Measurements from ENCODE around the gene PDZRN3.

DNA sequence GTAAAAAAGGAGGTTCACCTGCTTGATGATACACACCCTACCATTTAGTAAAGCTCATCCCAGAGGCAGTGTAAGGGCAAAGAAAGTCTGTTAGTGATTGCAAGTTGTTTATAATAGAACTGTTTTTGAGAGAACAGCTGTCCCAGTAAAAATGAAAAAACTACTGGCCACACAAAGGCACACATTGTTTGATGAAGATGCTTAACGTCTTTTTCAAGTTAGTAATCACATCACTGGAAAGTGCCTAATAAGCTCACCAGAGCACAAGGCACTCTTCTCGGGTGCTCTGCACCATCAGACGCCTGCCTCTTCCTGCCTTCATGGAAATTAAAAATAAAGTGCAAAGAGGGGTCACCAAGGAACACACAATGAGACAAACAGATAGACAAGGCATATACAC is 186.9 kb downstream of the PDZRN3 start:
- TF ChIP-seq RXRA (IDR thresholded peaks at IDR 0.05; ENCODE audit: borderline replicate concordance, low read depth) (no peak), EZH2phosphoT487 (IDR thresholded peaks at IDR 0.05; ENCODE audit: borderline replicate concordance, low read depth) (no peak), MXI1 (IDR thresholded peaks at IDR 0.05; ENCODE audit: low read depth, low read length) (no peak), RCOR1 (IDR thresholded peaks at IDR 0.05; ENCODE audit: low read length) (no peak), YY1 (IDR thresholded peaks at IDR 0.05; ENCODE audit: low read depth) (no peak), TCF12 (IDR thresholded peaks at IDR 0.05) (no peak), SMC3 (IDR thresholded peaks at IDR 0.05; ENCODE audit: low read depth, low read length) (no peak), SIN3A (IDR thresholded peaks at IDR 0.05; ENCODE audit: borderline replicate concordance, low read depth, low read length) (no peak)
- TF ChIP-seq, protein P1, sequence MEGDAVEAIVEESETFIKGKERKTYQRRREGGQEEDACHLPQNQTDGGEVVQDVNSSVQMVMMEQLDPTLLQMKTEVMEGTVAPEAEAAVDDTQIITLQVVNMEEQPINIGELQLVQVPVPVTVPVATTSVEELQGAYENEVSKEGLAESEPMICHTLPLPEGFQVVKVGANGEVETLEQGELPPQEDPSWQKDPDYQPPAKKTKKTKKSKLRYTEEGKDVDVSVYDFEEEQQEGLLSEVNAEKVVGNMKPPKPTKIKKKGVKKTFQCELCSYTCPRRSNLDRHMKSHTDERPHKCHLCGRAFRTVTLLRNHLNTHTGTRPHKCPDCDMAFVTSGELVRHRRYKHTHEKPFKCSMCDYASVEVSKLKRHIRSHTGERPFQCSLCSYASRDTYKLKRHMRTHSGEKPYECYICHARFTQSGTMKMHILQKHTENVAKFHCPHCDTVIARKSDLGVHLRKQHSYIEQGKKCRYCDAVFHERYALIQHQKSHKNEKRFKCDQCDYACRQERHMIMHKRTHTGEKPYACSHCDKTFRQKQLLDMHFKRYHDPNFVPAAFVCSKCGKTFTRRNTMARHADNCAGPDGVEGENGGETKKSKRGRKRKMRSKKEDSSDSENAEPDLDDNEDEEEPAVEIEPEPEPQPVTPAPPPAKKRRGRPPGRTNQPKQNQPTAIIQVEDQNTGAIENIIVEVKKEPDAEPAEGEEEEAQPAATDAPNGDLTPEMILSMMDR (IDR thresholded peaks at IDR 0.05): no peak
- TF ChIP-seq, protein P2, sequence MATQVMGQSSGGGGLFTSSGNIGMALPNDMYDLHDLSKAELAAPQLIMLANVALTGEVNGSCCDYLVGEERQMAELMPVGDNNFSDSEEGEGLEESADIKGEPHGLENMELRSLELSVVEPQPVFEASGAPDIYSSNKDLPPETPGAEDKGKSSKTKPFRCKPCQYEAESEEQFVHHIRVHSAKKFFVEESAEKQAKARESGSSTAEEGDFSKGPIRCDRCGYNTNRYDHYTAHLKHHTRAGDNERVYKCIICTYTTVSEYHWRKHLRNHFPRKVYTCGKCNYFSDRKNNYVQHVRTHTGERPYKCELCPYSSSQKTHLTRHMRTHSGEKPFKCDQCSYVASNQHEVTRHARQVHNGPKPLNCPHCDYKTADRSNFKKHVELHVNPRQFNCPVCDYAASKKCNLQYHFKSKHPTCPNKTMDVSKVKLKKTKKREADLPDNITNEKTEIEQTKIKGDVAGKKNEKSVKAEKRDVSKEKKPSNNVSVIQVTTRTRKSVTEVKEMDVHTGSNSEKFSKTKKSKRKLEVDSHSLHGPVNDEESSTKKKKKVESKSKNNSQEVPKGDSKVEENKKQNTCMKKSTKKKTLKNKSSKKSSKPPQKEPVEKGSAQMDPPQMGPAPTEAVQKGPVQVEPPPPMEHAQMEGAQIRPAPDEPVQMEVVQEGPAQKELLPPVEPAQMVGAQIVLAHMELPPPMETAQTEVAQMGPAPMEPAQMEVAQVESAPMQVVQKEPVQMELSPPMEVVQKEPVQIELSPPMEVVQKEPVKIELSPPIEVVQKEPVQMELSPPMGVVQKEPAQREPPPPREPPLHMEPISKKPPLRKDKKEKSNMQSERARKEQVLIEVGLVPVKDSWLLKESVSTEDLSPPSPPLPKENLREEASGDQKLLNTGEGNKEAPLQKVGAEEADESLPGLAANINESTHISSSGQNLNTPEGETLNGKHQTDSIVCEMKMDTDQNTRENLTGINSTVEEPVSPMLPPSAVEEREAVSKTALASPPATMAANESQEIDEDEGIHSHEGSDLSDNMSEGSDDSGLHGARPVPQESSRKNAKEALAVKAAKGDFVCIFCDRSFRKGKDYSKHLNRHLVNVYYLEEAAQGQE (IDR thresholded peaks at IDR 0.05; ENCODE audit: low read depth, low read length): no peak
- TF ChIP-seq, protein P3, sequence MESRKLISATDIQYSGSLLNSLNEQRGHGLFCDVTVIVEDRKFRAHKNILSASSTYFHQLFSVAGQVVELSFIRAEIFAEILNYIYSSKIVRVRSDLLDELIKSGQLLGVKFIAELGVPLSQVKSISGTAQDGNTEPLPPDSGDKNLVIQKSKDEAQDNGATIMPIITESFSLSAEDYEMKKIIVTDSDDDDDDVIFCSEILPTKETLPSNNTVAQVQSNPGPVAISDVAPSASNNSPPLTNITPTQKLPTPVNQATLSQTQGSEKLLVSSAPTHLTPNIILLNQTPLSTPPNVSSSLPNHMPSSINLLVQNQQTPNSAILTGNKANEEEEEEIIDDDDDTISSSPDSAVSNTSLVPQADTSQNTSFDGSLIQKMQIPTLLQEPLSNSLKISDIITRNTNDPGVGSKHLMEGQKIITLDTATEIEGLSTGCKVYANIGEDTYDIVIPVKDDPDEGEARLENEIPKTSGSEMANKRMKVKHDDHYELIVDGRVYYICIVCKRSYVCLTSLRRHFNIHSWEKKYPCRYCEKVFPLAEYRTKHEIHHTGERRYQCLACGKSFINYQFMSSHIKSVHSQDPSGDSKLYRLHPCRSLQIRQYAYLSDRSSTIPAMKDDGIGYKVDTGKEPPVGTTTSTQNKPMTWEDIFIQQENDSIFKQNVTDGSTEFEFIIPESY (IDR thresholded peaks at IDR 0.05; ENCODE audit: borderline replicate concordance, low read depth): no peak
- TF ChIP-seq, protein P4, sequence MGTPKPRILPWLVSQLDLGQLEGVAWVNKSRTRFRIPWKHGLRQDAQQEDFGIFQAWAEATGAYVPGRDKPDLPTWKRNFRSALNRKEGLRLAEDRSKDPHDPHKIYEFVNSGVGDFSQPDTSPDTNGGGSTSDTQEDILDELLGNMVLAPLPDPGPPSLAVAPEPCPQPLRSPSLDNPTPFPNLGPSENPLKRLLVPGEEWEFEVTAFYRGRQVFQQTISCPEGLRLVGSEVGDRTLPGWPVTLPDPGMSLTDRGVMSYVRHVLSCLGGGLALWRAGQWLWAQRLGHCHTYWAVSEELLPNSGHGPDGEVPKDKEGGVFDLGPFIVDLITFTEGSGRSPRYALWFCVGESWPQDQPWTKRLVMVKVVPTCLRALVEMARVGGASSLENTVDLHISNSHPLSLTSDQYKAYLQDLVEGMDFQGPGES (IDR thresholded peaks at IDR 0.05; ENCODE audit: low read depth, low read length): no peak

Measured in SK-N-SH (cell line).